SHP77 (cell line): ENCODE measurements around the gene LAMTOR2.
A peak's percentile ranks its signal among the peaks of the same experiment; 100 is the strongest.
"Not testable (repeated sequence)": the region's sequence is repeated elsewhere in the genome, so short reads cannot be mapped to it uniquely, and the experiment has no call there.

Source experiments
- DNase-seq, 2 experiments: peaks; one replicate each; lab custom pipeline; 2025; lab: John Stamatoyannopoulos, UW

LAMTOR2 gene

DNA sequence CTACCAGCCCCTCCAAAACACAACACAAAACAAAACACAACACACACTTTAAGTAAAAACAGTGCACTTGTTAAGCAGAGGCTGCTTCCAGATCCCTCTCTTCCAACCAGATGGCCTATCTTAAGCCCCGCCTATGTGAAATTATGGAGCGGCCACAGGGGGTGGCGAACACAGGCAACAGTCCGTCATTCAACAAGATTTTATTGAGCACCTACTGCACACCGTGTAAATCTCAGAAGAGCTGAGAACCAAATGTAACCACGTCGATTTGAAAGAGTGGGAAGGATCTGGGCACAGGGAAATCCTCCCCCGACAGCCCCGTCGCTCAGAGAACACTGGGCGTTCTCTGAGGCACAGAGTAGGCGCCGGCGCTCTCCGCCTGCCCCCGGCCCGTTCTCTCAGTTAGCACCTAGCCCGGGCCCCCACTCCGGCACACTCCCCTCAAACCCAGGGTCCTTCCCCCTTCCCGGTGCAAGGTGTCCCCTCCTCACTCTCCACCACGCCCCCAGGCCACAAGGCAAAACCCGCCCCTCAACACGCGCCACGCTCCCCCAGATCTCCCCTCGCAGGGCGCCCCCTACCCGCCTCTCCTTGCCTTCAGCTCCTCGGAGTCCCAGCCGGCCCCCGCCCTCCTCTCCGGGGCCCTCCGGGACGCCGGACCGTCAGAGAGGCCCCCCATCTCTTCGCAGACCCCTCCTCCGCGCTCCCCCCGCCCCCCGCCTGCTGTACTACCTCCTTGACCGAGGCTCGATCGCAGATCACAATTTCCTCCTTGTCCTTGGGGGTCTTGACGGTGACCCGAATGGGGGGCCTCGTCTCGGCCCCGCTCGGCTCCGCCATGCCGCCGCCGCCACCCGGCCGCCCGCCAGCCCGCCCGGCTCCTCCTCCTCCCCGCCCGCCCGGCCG is 1.5 kb upstream of the LAMTOR2 start:
- peak; percentile 80 to 86 for DNase-seq

DNA sequence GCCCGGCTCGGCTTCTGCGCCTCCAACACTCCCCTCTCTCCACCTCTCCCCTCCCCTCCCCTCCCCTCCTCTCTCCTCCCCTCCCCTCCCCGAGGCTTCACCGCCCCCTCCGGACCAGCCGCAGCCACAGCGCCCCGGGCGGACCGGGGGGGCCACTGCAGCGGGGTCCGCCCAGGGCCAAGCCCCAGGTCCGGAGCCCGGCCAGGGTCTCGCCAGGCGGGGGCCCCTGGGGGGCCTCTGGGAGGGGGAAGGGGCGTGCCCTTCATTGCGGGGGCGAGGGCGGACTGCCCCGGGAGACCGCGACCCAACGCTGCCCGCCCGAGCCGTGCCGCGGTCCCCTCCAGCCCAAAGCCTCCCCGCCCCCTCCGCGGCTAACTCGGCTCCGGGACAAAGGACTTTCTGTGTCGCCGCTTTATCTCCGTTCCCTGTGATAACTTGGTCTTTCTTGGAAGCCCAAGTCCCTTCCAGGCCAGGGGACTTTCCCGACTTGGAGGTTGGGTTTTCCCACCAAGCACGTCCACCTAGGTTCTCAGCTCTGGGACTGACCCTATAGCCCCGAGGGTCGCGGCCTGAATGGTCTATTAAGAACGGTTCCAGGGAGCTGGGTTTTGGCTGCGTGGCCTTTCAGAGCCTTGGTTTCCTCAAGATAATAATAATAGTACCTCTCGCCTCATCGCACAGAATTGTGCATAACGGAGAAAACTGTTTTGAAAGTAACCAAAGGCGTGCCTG is 648 bp upstream of the LAMTOR2 start, which contains the start of gene UBQLN4:
TSS of gene UBQLN4 (minus strand) at position 31 of the 732 bp plus-strand sequence. CDS start 97 bp downstream, outside the sequence.
- DNase-seq = peak; percentile 91 to 93

DNA sequence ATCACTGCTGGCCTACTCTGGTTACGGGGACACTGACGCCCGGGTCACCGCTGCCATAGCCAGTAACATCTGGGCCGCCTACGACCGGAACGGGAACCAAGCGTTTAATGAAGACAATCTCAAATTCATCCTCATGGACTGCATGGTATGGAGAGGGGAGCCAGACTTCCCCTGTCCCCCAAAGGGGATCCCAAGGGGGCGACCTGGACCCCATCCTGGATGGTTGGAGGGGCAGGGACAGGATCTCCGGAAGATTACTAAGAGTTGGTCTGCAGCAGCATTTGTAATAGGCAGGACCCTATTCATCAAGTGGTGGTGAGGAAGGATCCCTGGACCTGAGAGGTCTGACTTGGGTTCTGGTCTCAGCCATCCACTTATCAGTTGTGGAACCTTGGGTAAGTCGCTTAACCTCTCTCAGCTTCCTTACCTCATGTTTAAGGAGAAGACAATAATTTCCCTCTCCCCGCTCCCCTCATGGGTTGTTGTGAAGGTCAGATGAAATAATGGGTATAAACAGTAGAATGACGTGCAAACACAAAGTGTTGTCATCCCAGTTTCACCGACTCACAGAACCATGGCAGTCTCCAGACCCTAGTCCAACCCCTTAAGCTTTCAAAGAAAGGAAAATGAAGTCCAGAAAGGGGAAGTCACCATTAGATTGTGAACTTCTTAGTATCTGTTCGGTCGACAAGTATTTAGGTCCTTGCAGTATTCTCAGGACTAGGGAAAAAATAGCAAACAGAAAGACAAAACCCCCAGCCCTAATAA is 883 bp downstream of the LAMTOR2 start:
- no peak for DNase-seq

DNA sequence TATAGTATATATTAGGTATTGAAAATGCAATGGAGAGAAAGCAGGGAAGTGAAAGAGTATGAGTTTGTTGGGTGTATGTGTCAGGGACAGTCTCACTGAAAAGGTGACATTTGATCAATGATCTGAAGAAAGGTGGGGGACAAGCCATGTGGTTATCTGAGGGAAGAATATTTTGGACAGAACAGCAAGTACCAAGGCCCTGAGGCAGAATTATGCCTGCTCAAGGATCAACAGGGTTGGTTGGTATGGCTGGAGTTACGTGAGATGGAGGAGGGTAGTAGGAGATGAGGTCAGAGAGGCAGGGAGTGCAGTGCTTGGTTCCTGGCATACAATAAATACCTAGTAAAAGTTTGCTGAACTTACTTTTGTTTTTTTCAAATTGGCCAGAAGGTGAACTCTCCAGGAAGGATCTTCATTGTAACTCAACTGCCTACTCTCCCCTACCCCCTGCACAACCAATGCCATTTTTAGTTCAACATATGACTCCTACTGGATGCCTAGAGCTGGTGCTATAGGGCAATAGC is 1.8 kb downstream of the LAMTOR2 start:
- DNase-seq = no peak

DNA sequence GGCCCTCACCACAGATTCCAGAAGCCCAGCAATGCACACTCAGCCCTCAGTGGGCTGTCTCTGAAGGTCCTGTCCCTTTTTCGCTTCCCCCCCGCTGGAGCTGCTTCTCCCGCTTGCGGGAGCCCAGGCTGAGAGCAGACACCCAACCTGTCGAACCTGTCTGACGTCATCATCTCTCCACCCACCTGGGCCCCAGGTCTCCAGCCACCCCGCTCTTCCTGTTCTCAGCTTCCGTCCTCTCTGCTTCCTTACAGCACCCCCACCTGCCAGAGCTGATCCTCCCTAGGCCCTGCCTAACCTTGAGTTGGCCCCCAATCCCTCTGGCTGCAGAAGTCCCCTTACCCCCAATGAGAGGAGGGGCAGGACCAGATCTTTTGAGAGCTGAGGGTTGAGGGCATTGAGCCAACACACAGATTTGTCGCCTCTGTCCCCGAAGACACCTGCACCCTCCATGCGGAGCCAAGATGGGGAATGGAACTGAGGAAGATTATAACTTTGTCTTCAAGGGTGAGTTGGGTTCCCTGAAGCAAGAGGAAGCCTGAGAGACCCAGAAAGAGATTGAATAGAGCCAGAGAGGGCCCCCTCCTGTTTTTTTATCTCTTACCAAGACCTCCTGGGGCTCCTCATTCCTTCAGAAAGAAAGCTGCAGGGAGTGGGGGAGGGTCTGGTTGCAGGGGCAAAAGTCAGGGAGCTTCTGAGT is 6.5 kb downstream of the LAMTOR2 start, which contains the start of gene RAB25:
TSS of gene RAB25 (plus strand) at position 224 of the 700 bp plus-strand sequence. CDS start at position 465, 241 bp downstream.
- no peak for DNase-seq

DNA sequence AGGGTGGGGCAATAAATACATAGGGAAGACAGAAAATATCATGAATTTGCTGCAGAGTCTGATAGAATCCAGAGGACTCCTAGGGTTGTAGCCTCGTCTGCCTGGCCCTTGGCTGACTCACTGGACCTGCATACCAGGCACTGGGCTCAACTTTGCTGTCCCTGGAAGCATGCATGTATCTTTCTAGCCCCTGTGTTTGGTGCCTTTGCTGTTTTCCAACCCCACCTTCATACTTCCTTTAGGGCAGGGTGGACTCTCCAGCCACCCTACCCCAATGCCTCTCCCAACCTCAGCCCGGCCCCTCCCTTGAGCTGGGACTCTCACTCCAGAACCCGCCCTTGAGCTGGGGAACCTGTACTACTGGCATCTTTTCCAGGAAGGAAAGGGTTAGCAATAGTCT is 7.6 kb downstream of the LAMTOR2 start:
- DNase-seq = no peak

DNA sequence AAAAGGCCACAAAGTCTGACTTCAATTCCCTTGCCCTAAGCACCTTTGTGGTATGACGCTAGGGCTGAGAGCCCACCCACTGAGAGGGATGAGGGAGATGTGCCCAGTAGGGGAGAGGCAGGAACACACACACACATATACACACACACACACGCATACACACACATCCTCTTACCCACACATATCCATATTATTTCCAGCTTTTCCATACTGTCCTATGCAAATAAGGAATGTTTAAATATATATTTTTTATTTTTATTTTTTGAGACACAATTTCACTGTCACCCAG is 9.4 kb downstream of the LAMTOR2 start:
- DNase-seq = no peak

DNA sequence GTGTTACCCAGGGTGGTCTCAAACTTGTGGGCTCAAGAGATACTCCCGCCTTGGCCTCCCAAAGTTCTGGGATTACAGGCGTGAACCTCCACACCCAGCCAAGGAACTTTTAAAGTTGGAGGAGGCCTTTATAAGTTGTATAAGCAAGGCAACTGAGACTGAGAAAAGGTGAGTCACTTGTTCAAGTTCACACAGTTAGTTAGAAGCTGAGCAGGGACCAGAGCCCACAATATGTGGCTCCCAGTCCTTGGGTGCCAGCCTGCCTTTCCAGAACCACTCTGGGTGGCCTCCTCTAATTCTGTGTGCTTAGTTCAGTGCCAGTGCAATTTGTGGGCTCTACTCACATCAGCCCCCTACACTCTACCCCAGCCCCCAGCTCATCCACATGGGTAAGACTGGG is 10.0 kb downstream of the LAMTOR2 start:
- no peak for DNase-seq

DNA sequence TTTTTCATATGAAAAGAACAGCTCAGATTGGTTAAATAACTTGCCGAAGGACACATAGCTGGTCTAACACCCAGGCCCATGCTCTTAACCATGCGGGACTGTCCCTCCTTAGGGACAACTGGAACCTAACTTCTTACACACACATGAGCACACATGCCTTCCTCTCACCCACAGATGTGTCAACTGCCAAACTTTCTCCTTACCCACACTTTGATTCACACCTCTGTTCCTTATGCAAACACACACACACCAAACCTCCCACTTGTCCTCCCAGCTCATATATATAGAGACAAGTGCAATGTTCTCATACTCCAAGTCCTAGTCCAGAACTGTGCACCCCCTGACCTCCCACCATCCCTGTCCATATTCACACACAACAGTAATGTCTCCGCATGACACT is 10.6 kb downstream of the LAMTOR2 start:
- DNase-seq = no peak

DNA sequence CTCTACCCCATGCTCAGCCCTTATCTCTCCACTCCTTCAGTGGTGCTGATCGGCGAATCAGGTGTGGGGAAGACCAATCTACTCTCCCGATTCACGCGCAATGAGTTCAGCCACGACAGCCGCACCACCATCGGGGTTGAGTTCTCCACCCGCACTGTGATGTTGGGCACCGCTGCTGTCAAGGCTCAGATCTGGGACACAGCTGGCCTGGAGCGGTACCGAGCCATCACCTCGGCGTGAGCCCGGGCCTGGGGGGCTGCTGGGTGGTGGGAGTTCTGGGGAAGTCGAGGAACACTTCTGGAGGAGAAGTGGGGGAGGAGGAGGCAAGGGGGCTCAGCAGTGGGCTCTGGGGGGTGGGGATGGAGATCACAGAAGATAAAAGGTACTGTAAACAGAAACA is 11.3 kb downstream of the LAMTOR2 start:
- no peak for DNase-seq

DNA sequence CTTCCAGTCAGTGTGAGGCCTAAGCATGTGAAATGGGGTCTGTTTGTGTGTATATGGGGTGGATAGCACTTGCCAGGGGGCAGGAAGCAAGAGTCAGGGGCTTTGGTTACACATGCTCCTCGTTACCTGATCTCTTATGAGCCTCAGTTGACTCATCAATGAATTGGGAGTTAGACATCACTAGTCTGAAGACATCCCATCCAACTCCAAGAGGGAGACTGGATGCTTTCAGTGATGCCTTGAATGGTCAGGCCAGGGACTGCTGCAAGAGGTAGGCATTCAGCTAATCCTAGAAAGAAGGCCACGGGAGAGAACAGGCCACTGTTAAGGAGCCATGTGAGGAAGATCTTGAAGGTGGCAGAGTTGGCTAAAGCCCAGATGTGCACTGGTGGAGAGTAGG is 12.7 kb downstream of the LAMTOR2 start:
- no peak for DNase-seq

DNA sequence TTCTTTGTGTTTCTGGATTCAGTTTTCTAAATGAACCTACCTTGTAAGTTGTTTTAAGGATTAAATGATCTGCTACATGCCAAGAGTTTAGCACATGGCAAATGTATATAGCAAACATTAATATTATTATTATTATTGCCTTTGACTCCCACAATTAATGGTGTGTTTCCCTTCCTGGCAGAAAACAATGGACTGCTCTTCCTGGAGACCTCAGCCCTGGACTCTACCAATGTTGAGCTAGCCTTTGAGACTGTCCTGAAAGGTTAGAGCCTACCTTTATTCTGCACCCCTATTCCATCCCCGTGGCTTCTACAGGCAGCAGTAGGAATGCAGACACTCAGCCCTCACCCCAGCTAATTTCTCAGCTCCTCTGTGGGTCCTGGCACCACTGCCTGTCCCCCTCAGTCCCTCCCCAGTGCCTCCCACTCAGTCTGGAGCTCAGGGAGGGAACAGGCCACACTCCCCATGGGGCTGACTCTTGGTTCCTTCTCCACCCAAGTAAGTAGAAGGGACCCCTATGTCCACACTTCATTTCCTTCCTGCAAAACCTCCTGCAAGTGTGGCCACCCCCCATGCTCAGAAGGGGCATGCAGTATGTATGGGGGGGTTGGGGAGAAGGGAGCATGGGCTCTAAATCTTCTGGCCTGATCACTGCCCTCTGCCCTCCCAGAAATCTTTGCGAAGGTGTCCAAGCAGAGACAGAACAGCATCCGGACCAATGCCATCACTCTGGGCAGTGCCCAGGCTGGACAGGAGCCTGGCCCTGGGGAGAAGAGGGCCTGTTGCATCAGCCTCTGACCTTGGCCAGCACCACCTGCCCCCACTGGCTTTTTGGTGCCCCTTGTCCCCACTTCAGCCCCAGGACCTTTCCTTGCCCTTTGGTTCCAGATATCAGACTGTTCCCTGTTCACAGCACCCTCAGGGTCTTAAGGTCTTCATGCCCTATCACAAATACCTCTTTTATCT is 15.2 kb downstream of the LAMTOR2 start:
- DNase-seq = no peak

DNA sequence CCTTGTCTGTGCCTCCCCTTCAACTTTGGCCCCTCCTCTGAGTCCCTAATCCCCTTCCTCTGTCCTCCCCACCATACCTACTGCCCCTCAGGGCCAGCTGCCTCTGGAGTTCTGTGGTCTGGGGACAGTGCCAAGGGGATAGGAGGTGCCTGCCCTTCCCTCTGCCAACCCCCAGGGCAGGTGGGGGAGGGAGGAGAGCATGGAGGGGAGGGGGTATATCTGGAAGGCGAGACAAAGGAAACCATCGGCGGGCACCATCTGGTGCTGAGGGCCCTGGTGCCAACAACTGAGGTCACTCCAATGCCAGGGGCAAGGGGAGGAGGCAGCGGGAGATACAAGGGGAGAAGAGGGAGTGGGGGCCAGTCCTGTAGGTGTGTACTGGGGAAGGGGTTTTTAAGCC is 16.0 kb downstream of the LAMTOR2 start:
- peak; percentile 69 to 78 for DNase-seq

DNA sequence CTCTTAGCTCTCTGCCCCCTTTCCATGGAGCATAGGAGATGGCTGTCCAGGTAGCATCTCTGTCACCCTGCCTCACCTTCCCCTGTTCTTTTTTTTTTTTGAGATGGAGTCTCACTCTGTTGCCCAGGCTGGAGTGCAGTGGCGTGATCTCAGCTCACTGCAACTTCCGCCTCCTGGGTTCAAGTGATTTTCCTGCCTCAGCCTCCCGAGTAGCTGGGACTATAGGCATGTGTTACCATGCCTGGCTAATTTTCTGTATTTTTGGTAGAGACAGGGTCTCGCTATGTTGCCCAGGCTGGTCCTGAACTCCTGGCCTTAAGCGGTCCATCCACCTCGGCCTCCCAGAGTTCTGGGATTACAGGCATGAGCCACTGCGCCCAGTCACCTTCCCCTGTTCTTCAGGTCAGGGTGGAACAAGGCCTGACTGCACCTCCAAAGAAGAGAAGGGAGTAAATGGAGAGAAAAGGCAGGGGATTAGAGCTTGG is 16.8 kb downstream of the LAMTOR2 start:
- DNase-seq = not testable (repeated sequence)

DNA sequence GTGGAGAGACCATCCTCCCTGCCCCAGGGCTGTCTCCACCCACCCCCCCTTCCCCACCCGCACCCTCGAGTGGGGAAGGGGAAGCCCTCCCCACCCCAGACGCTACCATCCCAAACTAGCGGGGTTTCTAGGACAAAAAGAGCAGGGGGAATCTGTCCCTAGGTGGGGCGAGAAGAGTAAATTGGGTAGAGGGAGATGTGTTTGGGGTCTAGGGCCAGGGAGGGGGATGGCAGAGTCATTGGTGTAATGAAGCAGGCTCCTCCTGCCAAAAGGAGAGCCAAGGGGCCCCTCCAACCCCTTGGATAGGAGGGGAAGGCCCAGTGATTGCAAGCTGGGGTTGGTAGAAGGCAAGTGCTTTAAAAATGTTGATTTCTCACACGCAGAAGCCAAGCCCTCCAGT is 17.7 kb downstream of the LAMTOR2 start:
- no peak for DNase-seq

DNA sequence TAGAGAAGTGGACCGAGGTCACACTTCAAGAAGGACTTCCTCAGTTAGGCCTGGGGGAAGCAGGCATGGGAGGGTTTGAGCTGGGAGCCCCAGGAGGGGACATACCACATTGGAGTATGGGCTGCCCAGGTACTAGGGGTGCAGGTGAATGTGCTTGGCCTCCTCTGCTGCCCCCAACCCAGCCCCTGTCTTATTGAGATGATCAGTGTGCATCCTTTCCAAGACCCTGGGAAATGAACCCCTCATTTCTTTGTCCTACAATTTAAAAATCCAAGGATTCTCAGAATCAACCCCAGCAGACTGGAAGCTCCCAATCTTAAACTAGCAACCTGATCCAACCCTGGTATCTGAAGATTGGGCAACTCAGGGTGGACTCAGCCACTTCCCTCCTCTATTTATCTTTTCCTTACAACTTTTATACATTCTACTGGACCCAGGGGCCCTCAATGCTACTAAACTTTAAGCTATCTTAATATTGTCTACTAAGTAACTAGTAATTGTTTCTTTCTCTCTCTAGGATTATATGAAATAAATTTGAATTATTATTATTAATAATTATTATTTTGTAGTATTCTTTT is 18.6 kb downstream of the LAMTOR2 start:
- no peak for DNase-seq

DNA sequence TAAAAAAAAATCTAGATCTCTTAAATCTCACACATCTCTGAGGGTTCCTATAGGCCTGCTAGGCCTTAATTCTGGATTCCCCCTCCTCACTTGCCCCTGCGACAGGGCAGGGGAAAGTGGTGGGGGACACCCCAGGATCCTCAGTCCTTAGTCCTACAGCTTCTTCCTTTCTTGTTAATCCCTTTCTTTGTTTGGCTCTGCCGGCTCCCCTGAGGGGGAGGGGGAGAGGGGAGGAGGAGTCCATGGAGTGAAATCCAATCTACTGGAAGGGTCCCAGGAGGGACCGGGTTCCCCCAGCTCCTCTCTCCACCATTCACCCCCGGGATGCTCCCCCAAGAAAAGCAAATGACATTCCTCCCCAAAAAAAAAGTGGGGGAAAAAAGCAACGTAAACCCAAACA is 19.2 kb downstream of the LAMTOR2 start:
- no peak for DNase-seq

DNA sequence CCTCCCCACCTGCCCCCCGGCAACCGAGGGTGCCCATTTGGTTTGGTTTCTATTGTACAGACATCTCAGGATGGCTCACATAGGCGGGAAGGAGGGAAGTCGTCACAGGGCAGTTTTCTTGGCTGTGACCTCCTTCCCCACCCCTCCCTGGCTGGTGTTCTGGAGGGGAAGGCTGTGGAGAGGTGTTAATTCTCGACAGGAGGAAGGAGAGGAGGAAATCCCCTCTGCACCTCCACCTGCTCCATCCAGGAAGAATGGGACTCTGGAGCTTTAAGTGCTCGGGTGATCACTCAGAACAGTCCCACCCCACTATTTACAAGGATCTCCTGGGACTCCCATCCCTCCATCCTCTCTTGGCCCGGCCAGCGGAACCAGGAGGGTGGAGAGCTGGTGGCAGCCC is 20.1 kb downstream of the LAMTOR2 start:
- no peak for DNase-seq

DNA sequence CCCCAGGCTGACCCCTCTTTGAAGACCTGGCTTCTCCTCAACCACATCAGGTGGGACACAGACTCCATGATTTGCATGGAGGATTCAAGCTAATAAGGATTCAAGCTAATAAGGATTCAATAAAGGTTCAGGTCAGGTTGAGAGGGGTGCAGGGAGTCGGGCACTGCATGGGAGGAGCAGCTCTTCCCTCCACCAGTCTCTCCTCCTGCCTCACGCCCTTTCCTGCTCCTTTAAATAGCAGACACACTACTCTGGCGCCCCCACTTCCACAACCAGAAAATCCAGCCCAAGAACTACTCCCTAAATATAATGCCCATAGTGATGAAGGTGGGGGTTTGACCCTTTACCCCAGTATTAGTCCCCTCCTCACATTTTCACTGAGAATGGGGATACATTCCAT is 20.6 kb downstream of the LAMTOR2 start:
- no peak for DNase-seq

DNA sequence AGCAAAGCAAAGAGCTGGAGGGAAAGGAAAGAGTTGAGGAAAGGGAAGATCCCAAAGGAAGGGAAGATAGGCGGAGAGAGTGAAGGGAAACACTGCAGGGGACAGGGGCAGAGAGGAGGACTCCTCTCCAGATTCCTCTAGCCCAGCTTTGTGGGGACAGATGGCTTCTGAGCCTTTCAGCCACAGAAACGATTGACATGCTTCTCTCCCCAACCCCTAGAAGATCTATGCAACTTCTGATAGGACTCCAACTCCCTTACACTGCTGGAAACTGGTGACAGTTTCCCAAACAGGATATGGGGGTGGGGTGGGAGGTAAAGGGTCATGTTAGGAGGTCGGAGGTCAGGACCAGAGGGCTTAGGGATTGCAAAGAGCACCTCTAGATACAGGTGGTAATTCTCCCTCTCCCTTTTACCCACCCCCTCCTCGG is 21.2 kb downstream of the LAMTOR2 start:
- no peak for DNase-seq
